NCI-H2107 treated with DMSO at 0.1 percent for 48 hours (cell line): ENCODE measurements around the gene TMEM239.

ENCODE experiments used
- DNase-seq: peaks from one replicate; lab custom pipeline; 2025; ENCODE audit not compliant: unreplicated experiment; lab: John Stamatoyannopoulos, UW

TMEM239 gene

DNA sequence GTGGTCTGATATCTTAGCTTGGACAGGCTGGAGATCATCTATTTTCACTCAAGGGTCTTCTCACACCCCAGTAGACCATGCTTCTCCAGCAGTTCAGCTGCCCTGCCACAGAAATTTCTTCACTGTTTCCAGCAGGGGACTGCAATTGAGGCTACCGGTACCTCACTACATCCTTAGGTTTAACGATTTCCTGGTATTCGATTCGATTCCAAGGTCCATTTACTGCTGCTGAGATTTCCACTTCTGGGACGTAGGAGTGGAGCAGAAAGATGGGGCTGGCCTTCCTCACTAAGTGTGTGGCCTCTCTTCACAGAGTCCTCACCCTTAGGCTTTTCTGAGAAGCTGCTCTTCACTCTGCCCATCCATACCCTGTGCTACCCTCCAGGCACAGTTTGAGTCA, 30.5 kb downstream of the TMEM239 start:
- DNase-seq: no peak

DNA sequence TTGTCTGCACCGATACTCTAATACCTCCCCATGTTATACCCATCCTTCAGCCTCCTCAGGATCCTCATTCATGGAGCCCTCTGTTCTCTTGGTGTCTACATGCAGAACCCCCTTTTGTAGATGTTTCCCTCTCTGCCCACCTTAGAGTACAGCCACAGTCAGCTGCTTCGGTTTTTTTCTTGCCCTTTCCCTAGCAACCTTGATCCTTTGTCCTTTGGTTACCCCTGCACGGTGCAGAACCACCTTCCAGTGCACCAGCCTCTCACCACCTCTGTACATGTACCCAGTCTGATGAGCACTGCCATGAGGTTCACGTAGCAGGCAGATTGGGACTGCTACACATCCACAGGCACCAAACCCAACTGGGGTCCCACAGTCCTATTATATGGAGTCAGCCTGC, 31.6 kb downstream of the TMEM239 start:
- DNase-seq: no peak

DNA sequence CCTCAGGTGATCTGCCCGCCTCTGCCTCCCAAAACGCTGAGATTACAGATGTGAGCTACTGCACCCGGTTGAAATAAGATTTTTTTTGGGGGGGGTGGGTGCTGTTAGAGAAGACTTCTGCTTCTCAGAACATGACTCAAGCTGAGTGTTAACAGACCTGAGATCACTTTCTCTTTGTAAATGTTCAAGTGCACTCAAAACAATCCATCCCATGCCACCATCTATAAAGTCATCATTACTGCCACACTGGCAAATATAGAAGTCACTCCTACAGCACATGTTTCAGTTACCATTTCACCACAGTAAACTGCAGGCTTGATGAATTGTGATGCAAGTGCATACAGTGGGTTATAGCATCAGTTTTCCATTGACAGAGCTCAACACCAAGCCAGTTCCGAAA, 33.4 kb downstream of the TMEM239 start:
- DNase-seq: no peak

DNA sequence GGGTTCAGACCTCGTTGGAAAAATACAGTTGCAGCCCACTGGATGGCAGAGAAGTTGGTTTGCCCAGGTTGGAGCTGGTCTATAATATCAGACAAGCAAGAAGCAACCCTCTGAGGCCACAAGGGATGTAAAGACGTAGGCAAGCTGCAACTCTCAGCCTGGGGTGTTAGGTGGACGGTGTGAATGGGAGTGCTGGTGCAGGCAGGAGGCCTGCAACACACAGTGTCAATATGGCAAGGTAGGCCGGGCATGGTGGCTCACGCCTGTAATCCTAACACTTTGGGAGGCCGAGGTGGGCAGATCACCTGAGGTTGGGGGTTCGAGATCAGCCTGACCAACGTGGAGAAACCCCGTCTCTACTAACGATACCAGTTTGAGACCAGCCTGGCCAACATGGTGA, 34.9 kb downstream of the TMEM239 start:
- DNase-seq: no peak

DNA sequence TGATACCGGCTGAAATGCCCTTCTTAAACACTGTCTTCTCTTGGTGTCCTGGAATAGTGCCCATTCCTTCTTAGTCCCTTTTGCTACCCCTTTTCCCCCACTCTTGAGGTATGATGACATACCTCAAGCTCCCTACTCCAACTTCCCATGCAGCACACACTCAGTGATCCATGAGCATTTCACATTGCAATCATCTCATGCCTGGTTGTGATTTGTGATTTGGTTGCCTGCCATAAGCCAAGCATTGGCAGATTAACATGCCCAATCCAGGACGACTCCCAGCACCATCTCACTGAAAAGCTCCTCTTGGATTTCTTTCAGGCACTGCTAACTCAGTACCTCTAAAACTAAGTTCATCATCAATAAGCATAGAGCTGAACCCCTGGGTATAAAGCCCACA, 42.4 kb downstream of the TMEM239 start:
- DNase-seq: no peak

DNA sequence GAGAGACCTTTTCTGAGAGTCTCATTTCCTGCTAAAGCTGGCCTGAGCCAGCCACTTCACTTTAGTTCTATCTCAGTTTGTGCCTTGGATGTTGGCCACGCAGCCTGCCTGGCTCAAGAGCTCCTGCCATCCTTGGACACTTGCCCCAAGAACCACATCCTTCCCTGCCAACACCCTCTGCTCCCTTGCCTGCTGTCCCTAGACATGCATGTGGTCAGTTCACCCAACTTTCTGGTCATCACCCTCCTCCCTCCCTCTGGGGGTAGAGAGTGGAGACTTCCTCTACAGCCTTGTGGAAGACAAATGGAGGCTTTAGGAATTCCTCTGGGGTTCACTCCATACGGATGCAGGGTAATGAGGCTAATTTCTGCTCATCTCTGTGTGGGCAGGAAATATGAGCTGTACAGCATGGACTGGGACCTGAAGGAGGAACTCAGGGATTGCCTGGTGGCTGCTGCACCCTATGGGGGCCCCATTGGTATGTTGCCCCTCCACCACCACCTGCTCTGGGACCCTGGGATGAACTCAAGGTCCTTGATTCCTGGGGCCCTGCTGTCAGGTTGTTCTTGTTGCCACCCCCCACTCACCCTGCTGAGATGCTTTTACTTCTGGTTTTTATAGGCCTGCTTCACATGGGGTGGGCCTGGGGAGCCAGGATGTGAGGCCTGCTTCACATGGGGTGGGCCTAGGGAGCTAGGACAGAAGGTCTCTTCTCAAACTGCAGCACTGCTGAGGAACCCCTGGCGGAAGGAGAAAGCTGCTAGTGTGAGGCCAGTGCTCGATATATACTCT, 43.4 kb downstream of the TMEM239 start:
- no peak for DNase-seq

DNA sequence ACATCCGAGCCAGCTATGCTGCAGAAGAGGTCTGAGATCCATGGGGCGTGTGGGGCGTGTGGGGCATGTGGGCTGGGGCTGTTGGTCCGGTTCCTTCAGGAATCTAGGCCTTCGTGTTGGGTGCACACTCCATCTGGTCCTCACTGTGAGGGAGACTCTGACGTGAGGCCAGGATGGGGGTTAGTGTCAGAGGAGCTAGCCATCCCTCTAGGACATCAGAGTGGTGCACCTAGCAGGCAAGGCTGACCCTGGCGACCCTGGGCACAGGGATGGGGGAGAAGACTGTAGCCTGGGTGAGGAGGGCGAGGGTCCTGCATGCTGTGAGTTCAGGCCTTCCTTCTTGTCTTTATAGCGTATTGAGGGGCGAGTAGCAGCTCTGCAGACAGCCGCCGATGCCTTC, 48.5 kb downstream of the TMEM239 start:
- DNase-seq: no peak

DNA sequence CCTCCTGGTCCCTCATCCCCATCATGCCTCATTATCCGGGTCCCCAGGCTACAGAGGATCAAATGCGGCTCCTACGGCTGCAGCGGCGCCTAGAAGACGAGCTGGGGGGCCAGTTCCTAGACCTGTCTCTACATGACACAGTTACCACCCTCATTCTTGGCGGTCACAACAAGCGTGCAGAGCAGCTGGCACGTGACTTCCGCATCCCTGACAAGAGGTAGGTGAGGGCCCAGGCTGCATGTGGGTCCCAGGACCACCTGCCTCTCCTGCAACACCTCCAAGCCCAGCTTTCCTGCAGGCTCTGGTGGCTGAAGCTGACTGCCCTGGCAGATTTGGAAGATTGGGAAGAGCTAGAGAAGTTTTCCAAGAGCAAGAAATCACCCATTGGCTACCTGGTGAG, 48.9 kb downstream of the TMEM239 start:
- DNase-seq: no peak

DNA sequence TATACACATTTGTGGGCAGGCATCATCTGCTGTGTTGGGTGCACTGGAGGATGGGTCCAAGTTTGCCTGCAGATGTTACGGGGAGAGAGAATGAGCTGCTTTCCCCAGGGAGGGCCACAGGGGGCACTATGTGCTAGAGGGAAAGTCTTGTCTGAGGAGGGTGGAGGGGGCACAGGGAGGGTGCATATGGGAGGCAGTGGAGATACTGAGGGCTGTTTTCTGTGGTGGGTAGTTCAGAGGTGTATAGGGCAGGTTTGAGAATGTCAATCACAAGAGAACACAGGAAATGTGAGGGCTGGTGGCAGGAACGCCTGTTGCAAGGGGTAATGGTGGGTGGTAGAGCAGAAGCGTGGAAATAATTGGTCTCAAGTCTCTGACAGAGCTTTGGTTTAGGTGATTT, 49.5 kb downstream of the TMEM239 start:
- DNase-seq: no peak

DNA sequence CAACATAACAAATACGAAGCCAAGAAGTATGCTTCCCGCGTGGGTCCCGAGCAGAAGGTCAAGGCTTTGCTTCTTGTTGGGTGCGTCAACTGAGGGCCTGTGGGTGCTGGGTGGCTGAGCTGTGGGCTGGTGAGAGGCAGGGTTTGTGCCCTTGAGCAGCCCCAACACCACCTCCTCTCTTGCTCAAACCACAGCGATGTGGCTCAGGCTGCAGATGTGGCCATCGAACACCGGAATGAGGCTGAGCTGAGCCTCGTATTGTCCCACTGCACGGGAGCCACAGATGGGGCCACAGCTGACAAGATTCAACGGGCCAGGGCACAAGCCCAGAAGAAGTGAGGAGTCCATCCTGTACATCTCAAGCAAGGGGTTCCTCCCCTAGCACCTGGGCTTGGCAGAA, 50.1 kb downstream of the TMEM239 start:
- DNase-seq: no peak

DNA sequence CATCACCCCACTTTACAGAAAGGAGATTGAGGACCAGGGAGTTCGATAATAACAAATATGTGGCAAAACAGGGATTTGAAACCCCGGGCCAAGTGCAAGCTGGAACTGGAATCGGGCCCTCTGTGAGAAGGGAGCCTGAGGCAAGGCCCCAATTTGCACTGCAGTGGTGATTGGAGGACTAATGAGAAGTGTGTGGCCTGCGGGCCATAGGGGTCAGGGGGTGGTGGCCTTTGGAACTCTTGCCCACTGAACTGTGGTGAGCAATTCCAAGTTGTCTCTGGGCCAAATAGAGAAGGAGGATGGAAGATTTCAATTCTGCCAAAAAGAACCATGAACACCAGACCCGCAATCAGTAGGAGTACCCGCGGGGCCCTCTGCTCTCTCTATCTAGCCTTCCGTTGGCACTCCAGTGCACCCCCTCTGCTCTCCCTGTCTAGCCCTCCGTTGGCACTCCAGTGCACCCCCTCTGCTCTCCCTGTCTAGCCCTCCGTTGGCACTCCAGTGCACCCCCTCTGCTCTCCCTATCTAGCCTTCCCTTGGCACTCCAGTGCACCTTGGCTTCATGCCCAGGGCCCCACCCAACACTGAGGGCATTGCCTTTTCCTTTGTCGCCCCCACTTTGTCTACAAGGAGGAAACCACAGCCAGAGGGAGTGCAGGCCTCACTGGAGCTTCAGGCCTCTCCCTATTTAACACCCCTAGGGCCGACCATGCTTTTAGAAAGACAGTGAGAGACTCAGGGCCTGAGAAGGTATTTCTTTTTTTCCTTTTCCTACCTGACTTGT, 51.1 kb downstream of the TMEM239 start:
- DNase-seq: no peak
